Esophagus squamous epithelium (tissue), 4 donors: ENCODE measurements around the gene EDA.

ENCODE experiments used
- CTCF ChIP-seq, 6 experiments: fragments of 450-650 bp in 4 of 6; fragments of 200-600 bp in 2 of 6; sonication (generic) in 2 of 6; IDR thresholded peaks; one replicate each; pipeline ENCODE4 v1.5.1; 2016 to 2019; ENCODE audit warnings: antibody characterized with exemption in 6 of 6, mild to moderate bottlenecking in 4 of 6, moderate library complexity in 4 of 6
- POLR2A ChIP-seq, 4 donors: fragments of 450-650 bp; IDR thresholded peaks; one replicate each; pipeline ENCODE4 v1.6.1; 2017; ENCODE audit warnings: antibody characterized with exemption in 4 of 4, mild to moderate bottlenecking in 4 of 4, moderate library complexity in 3 of 4

GRCh38 chrX:69762340-69762739 is 146.4 kb downstream of the EDA start:
- no peak for TF ChIP-seq CTCF (IDR thresholded peaks at IDR 0.05)
- no peak for TF ChIP-seq POLR2A (IDR thresholded peaks at IDR 0.05)
